Panc1 (cell line): ENCODE measurements around the gene CIB4. TPM values are rescaled to one million over a fixed set of nuclear protein-coding genes. Genes with fewer than 3 reads are reported as not detected.

Experiments
- ATAC-seq: fragments of 200-7000 bp; cut with Tn5 transposase; 2 replicates; pipeline ENCODE4 v1.9.1; 2020; ENCODE audit warnings: mild to moderate bottlenecking, moderate library complexity
- BruUV-seq: library from RNA; stranded (reverse); fragments of 400-500 nt; replicated peaks from 2 replicates; lab custom pipeline; 2021; lab: Mats Ljungman, UMichigan
- CTCF ChIA-PET: fragments of 300-600 bp; sonication (Branson Sonifier 250); formaldehyde crosslinking; loops from one replicate; lab custom pipeline; 2022; ENCODE audit warnings: antibody characterized with exemption; lab: Charles Lee
- POLR2A ChIA-PET: fragments of 300-600 bp; sonication (Branson Sonifier 250); formaldehyde crosslinking; loops from one replicate; lab custom pipeline; 2022; ENCODE audit warnings: antibody characterized with exemption; lab: Charles Lee
- DNase-seq: peaks from one replicate; pipeline ENCODE4 v3.0.0-alpha.2; 2010; ENCODE audit warnings: low read depth, low spot score
- H3K27ac ChIP-seq: 2 replicates; pipeline ENCODE4 v1.5.1; 2011; ENCODE audit warnings: mild to moderate bottlenecking, low read length, inconsistent platforms
- H3K27me3 ChIP-seq: fragments of 200-500 bp; sonication (Bioruptor generic); 2 replicates; pipeline ENCODE4 v1.6.0; 2014; ENCODE audit warnings: low read length, inconsistent platforms; ENCODE audit not compliant: control insufficient read depth, insufficient read depth
- H3K36me3 ChIP-seq: fragments of 200-500 bp; sonication (Bioruptor generic); 2 replicates; pipeline ENCODE4 v1.5.1; 2014; ENCODE audit warnings: inconsistent platforms, mild to moderate bottlenecking, low read length, moderate library complexity; ENCODE audit not compliant: control insufficient read depth, insufficient read depth
- H3K4me1 ChIP-seq: 2 replicates; pipeline ENCODE4 v1.5.1; 2011; ENCODE audit warnings: inconsistent platforms, mild to moderate bottlenecking, low read length, moderate library complexity; ENCODE audit not compliant: control insufficient read depth, insufficient read depth
- H3K4me3 ChIP-seq, 2 experiments: 2 replicates each; pipeline ENCODE4 v1.5.1; 2011 to 2012; ENCODE audit warnings: low read depth in 2 of 2, low read length in 2 of 2, mild to moderate bottlenecking in 2 of 2, inconsistent platforms in 1 of 2, moderate library complexity in 1 of 2
- H3K9me3 ChIP-seq: fragments of 200-500 bp; sonication (Bioruptor generic); 2 replicates; pipeline ENCODE4 v1.5.1; 2014; ENCODE audit warnings: low read depth, mild to moderate bottlenecking, inconsistent platforms, low read length, moderate library complexity; ENCODE audit not compliant: control insufficient read depth, insufficient read depth
- CTCF ChIP-seq: fragments of 450-650 bp; IDR thresholded peaks from 2 replicates; pipeline ENCODE4 v1.5.1; 2017; ENCODE audit warnings: mild to moderate bottlenecking
- POLR2AphosphoS5 ChIP-seq: IDR thresholded peaks from 2 replicates; pipeline ENCODE4 v1.6.1; 2012; ENCODE audit warnings: mild to moderate bottlenecking, low read depth, low read length, moderate library complexity
- SIN3A ChIP-seq: IDR thresholded peaks from 2 replicates; pipeline ENCODE4 v1.6.1; 2012; ENCODE audit warnings: low read depth, mild to moderate bottlenecking, low read length, moderate library complexity, borderline replicate concordance; ENCODE audit not compliant: insufficient read depth
- TCF7L2 ChIP-seq: IDR thresholded peaks from 2 replicates; pipeline ENCODE4 v1.6.1; 2011; ENCODE audit warnings: mild to moderate bottlenecking, low read depth, low read length, inconsistent platforms
- in situ Hi-C: cut with HindIII; loops from 2 replicates; pipeline ENCODE4 v1.10.0; 2016; ENCODE audit warnings: low sequenced_read_pairs, low pct_unique_long_range_greater_than_20kb
- intact Hi-C: fragments of 100-400 bp; cut with micrococcal nuclease; formaldehyde crosslinking; loops from one replicate; pipeline ENCODE4 v1.10.0; 2022; ENCODE audit not compliant: unreplicated experiment
- total RNA-seq: library from RNA; stranded (reverse); gene quantifications from one replicate; pipeline ENCODE4 v1.2.1, GENCODE V29; 2021; ENCODE audit not compliant: unreplicated experiment
- TF ChIP-seq, protein P1 (sequence below), 2 experiments: IDR thresholded peaks; 2 replicates each; pipeline ENCODE4 v1.6.1; 2011 to 2012; ENCODE audit warnings: low read depth in 2 of 2, control low read depth in 1 of 2, low read length in 1 of 2, mild to moderate bottlenecking in 1 of 2, moderate library complexity in 1 of 2; ENCODE audit not compliant: insufficient read depth in 1 of 2

The CIB4 gene
- total RNA-seq, 1 experiment from 2014 or later, result 0.33 TPM

DNA sequence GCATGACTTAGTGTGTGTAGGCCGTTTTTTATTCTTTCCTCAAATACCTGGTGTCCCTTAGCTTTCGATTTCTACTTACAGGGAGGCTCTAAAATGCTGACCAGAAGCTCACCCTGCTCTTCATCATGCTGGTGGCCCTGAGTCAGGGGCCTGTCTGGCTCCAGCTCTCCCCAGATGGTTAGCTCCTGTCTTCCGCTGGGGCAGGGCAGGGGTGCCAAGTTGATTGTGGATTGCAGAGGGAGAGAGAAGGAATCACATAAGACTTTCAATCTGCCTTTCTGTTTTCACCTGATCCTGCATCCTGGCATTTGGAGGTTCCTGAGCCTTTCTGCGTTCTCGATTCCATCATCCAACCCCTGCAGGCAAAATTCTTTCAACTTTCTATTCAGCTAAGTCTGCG, 4.2 kb downstream of the CIB4 start:
- intact Hi-C loops, result no loop called here
- in situ Hi-C loops, result no loop called here
- no peaks in the 10 kb centered on the region for H3K9me3 ChIP-seq
- ChIA-PET CTCF (interaction anchor here (0.6 kb wide), 1 partner anchor 77 kb away, joined by 5 read pairs; no protein-coding TSS in a partner anchor), POLR2A (interaction anchor here (0.6 to 0.8 kb wide), 2 partner anchors 12 to 68 kb away, joined by 4 read pairs; no protein-coding TSS in a partner anchor)
- DNase-seq, result no peak
- H3K27ac ChIP-seq, result no peak overlapping the region
- ATAC-seq, result no peak
- H3K4me1 ChIP-seq, result no peaks in the 10 kb centered on the region
- no peaks in the 10 kb centered on the region for H3K27me3 ChIP-seq
- no peaks in the 10 kb centered on the region for H3K36me3 ChIP-seq
- no peak overlapping the region for H3K4me3 ChIP-seq
- TF ChIP-seq POLR2AphosphoS5 (no peak), TCF7L2 (no peak), SIN3A (no peak), CTCF (no peak)
- TF ChIP-seq, protein P1, sequence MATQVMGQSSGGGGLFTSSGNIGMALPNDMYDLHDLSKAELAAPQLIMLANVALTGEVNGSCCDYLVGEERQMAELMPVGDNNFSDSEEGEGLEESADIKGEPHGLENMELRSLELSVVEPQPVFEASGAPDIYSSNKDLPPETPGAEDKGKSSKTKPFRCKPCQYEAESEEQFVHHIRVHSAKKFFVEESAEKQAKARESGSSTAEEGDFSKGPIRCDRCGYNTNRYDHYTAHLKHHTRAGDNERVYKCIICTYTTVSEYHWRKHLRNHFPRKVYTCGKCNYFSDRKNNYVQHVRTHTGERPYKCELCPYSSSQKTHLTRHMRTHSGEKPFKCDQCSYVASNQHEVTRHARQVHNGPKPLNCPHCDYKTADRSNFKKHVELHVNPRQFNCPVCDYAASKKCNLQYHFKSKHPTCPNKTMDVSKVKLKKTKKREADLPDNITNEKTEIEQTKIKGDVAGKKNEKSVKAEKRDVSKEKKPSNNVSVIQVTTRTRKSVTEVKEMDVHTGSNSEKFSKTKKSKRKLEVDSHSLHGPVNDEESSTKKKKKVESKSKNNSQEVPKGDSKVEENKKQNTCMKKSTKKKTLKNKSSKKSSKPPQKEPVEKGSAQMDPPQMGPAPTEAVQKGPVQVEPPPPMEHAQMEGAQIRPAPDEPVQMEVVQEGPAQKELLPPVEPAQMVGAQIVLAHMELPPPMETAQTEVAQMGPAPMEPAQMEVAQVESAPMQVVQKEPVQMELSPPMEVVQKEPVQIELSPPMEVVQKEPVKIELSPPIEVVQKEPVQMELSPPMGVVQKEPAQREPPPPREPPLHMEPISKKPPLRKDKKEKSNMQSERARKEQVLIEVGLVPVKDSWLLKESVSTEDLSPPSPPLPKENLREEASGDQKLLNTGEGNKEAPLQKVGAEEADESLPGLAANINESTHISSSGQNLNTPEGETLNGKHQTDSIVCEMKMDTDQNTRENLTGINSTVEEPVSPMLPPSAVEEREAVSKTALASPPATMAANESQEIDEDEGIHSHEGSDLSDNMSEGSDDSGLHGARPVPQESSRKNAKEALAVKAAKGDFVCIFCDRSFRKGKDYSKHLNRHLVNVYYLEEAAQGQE (IDR thresholded peaks at IDR 0.05; ENCODE audit: insufficient read depth in 1 of 2, low read depth in 2 of 2, low read length in 1 of 2), result no peak
- BruUV-seq, result no TSS peak

GRCh38 chr2:26635401-26635800, 5.8 kb downstream of the CIB4 start:
- BruUV-seq, result no TSS peak
- POLR2A ChIA-PET, result no interaction called here
- H3K36me3 ChIP-seq, result no peaks in the 10 kb centered on the region
- in situ Hi-C loops, result no loop called here
- no peak overlapping the region for H3K4me3 ChIP-seq
- no peaks in the 10 kb centered on the region for H3K27me3 ChIP-seq
- DNase-seq (no peak), ATAC-seq (no peak)
- H3K4me1 ChIP-seq, result peaks cover 6% of the 10 kb centered on the region; the same call in 1 of the 2 replicates
- no peaks in the 10 kb centered on the region for H3K9me3 ChIP-seq
- intact Hi-C loops, result no loop called here
- CTCF ChIA-PET, result no interaction called here
- TF ChIP-seq TCF7L2, result no peak
- TF ChIP-seq, protein P1 (IDR thresholded peaks at IDR 0.05; ENCODE audit: insufficient read depth in 1 of 2, low read depth in 2 of 2, low read length in 1 of 2), result no peak
- no peak for TF ChIP-seq SIN3A
- H3K27ac ChIP-seq, result no peak overlapping the region
